Type B pancreatic cell (in vitro differentiated cells): ENCODE data around the gene CEP164. TPM values are rescaled to one million over a fixed set of nuclear protein-coding genes. Genes with fewer than 3 reads are reported as not detected.

Source experiments
- DNase-seq: peaks from one replicate; pipeline ENCODE4 v3.0.0; 2021; ENCODE audit warnings: mixed read lengths; ENCODE audit not compliant: unreplicated experiment; ENCODE audit errors: extremely low spot score
- H3K27ac Mint-ChIP-seq: 2 replicates; pipeline ENCODE4 v1.8.0; 2021; ENCODE audit warnings: mild to moderate bottlenecking, mixed read lengths
- H3K27me3 Mint-ChIP-seq: 2 replicates; pipeline ENCODE4 v1.8.0; 2021; ENCODE audit warnings: mixed read lengths
- H3K36me3 Mint-ChIP-seq: 2 replicates; pipeline ENCODE4 v1.8.0; 2021; ENCODE audit warnings: mixed read lengths
- H3K4me1 Mint-ChIP-seq: one replicate; pipeline ENCODE4 v1.8.0; 2021; ENCODE audit warnings: mixed read lengths; ENCODE audit not compliant: unreplicated experiment
- H3K4me3 Mint-ChIP-seq: 2 replicates; pipeline ENCODE4 v1.8.0; 2021; ENCODE audit warnings: mild to moderate bottlenecking, mixed read lengths
- H3K9me3 Mint-ChIP-seq: 2 replicates; pipeline ENCODE4 v1.8.0; 2021; ENCODE audit warnings: mixed read lengths
- CTCF ChIP-seq: fragments of 200-600 bp; sonication (generic); conservative IDR thresholded peaks from 2 replicates; pipeline ENCODE4 v1.5.0; 2021; ENCODE audit warnings: antibody characterized with exemption, mild to moderate bottlenecking
- total RNA-seq: library from RNA; stranded (reverse); gene quantifications from 2 replicates; pipeline ENCODE4 v1.2.1, GENCODE V29; 2021; ENCODE audit warnings: low replicate concordance

The CEP164 gene
- total RNA-seq, 1 donor from 2014 or later, result 42.1 TPM

DNA sequence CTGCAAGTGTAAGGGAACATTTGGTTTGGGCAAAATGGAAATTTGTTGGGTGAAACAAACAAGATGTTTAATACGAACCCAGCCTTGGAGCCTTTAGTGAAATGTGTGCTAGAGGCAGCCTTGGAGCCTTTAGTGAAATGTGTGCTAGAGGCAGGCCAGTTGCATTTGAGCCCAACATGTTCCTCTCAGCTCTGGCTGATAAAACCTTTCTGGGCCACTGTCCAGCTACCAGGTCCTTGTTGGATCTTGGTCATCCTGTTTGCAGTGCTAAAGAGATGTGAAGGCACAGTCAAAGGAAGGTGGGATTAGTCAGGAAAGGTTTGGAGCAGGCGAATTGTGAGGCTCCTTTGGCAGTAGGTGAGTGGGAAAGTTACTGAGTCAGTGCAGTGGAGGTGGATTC, 48.9 kb downstream of the CEP164 start:
- no peaks in the 10 kb centered on the region for H3K9me3 Mint-ChIP-seq
- no peak for DNase-seq
- H3K4me3 Mint-ChIP-seq, result no peak overlapping the region
- peaks cover 15% of the 10 kb centered on the region for H3K36me3 Mint-ChIP-seq
- H3K4me1 Mint-ChIP-seq, result no peaks in the 10 kb centered on the region
- no peak for TF ChIP-seq CTCF
- H3K27ac Mint-ChIP-seq, result no peak overlapping the region
- no peaks in the 10 kb centered on the region for H3K27me3 Mint-ChIP-seq

- peaks cover 5% of the 10 kb centered on the region for H3K36me3 Mint-ChIP-seq
- H3K4me3 Mint-ChIP-seq, result no peak overlapping the region
- no peaks in the 10 kb centered on the region for H3K4me1 Mint-ChIP-seq
- no peak for DNase-seq
- no peak overlapping the region for H3K27ac Mint-ChIP-seq
- no peak for TF ChIP-seq CTCF
- H3K9me3 Mint-ChIP-seq, result no peaks in the 10 kb centered on the region
- H3K27me3 Mint-ChIP-seq, result no peaks in the 10 kb centered on the region
These were observed 51.6 kb downstream of the CEP164 start for GRCh38 chr11:117378976-117379865.

- Mint-ChIP-seq H3K9me3 (no peaks in the 10 kb centered on the region), H3K4me1 (no peaks in the 10 kb centered on the region), H3K27ac (no peak overlapping the region), H3K27me3 (no peaks in the 10 kb centered on the region), H3K36me3 (peaks cover 10% of the 10 kb centered on the region), H3K4me3 (no peak overlapping the region)
- no peak for TF ChIP-seq CTCF
- DNase-seq, result no peak
These were observed 53.0 kb downstream of the CEP164 start for GRCh38 chr11:117380676-117381075.

DNA sequence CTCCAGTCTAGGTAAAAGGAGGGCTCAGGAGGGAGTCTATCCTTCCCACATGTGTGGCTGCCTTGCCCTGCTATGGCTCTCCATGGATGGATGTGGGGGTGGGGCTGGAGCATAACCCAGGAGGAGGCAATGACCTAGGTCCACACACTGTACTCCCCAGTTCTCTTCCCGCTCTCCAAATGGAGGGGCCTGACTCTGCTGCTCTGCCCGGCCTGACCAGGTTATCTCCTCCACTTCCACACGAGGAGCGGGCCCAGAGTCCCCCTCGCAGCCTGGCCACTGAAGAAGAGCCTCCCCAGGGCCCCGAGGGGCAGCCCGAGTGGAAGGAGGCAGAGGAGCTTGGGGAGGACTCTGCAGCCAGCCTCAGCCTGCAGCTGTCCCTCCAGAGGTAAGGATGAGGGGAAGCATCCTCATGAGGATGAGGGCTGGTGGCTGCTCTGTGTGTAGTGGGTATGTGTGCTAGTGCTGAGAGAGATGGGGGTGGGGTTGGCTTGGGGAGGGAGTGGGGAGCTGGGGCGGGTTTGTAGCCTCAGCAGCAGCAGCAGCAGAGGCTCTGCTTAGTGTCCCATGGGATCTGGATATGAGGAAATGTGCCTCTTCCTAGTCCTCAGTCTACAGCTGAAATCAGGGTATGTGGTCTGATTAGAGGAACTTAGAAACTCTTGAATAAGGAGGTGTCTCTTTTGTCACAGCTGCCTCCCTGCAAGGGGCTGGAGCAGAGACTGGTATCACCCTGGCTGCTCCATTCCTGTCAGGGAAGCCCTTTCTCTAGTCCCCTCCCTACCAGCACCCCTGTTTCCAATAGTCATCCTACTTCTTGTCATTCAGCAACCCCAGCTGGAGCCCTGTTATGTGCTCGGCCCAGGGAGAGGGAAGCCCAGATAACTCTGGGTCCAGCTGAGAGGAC, 54.1 kb downstream of the CEP164 start:
- H3K36me3 Mint-ChIP-seq, result peaks cover 6% of the 10 kb centered on the region
- no peaks in the 10 kb centered on the region for H3K4me1 Mint-ChIP-seq
- no peak for DNase-seq
- no peak overlapping the region for H3K27ac Mint-ChIP-seq
- TF ChIP-seq CTCF, result no peak
- no peak overlapping the region for H3K4me3 Mint-ChIP-seq
- H3K27me3 Mint-ChIP-seq, result no peaks in the 10 kb centered on the region
- no peaks in the 10 kb centered on the region for H3K9me3 Mint-ChIP-seq

DNA sequence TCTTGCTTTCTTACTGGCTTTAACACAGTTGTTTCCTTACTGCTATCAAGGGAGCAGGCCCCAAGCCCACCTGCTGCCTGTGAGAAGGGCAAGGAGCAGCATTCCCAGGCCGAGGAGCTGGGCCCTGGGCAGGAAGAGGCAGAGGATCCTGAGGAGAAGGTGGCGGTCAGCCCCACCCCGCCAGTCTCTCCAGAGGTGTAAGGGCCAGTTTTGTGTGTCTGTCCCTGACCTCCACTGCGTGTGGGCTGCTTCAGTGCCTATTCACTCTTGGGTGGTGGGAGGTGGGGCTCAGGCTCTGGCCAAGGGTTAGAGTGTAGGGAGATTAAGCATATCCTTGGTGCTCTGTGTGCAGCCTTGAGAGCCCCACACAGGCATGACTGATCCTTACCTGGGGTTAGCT, 55.1 kb downstream of the CEP164 start:
- no peak for DNase-seq

More for the DNA sequence above, 55.1 kb downstream of the CEP164 start:
- H3K36me3 Mint-ChIP-seq, result peaks cover 6% of the 10 kb centered on the region
- H3K4me3 Mint-ChIP-seq, result no peak overlapping the region
- H3K4me1 Mint-ChIP-seq, result no peaks in the 10 kb centered on the region
- H3K27ac Mint-ChIP-seq, result no peak overlapping the region
- no peaks in the 10 kb centered on the region for H3K9me3 Mint-ChIP-seq
- H3K27me3 Mint-ChIP-seq, result no peaks in the 10 kb centered on the region
- no peak for TF ChIP-seq CTCF
